Progenitor cell of endocrine pancreas (in vitro differentiated cells): Measurements from ENCODE around the gene GAS7. TPM values are rescaled to one million over a fixed set of nuclear protein-coding genes. Genes with fewer than 3 reads are reported as not detected.

Experiments
- DNase-seq: peaks from one replicate; pipeline ENCODE4 v3.0.0; 2021; ENCODE audit warnings: low spot score; ENCODE audit not compliant: unreplicated experiment
- H3K27ac Mint-ChIP-seq: 2 replicates; pipeline ENCODE4 v1.8.0; 2021; ENCODE audit warnings: mild to moderate bottlenecking, moderate library complexity, mixed read lengths
- H3K27me3 Mint-ChIP-seq: 2 replicates; pipeline ENCODE4 v1.8.0; 2021; ENCODE audit warnings: mixed read lengths
- H3K36me3 Mint-ChIP-seq: 2 replicates; pipeline ENCODE4 v1.8.0; 2022; ENCODE audit warnings: mixed read lengths; ENCODE audit not compliant: insufficient read depth
- H3K4me1 Mint-ChIP-seq: 2 replicates; pipeline ENCODE4 v1.8.0; 2021; ENCODE audit warnings: low read depth, mixed read lengths
- H3K4me3 Mint-ChIP-seq: 2 replicates; pipeline ENCODE4 v1.8.0; 2021; ENCODE audit warnings: low read depth, mild to moderate bottlenecking, moderate library complexity, mixed read lengths
- H3K9me3 Mint-ChIP-seq: 2 replicates; pipeline ENCODE4 v1.8.0; 2021; ENCODE audit warnings: low read depth, mixed read lengths
- CTCF ChIP-seq: fragments of 200-600 bp; sonication (generic); IDR thresholded peaks from one replicate; pipeline ENCODE4 v1.5.0; 2021; ENCODE audit warnings: antibody characterized with exemption, mild to moderate bottlenecking; ENCODE audit not compliant: unreplicated experiment
- total RNA-seq: library from RNA; stranded (reverse); gene quantifications from 2 replicates; pipeline ENCODE4 v1.2.1, GENCODE V29; 2021

Gene GAS7
- total RNA-seq, 1 donor from 2014 or later: 3.4 TPM

DNA sequence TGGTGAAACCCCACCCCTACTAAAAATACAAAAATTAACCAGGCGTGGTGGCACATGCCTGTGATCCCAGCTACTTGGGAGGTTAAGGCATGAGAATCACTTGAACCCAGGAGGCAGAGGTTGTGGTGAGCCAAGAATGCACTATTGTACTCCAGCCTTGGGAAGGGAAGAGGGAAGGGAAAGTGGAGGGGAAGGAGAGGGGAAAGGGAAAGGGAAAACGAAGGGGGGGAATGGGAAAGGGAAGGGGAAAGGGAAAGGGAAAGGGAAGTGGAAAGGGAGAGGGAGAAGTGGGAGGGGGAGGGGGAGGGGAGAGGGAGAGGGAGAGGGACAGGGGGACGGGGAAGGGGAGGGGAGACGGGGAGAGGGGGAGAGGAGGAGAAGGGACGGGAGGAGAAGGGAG, 122.5 kb downstream of the GAS7 start:
- no peak for DNase-seq
- Mint-ChIP-seq H3K27me3 (no peaks in the 10 kb centered on the region), H3K36me3 (peaks cover 2% of the 10 kb centered on the region), H3K9me3 (peaks cover 11% of the 10 kb centered on the region), H3K27ac (no peak overlapping the region), H3K4me3 (no peak overlapping the region), H3K4me1 (peaks cover 7% of the 10 kb centered on the region)
- TF ChIP-seq CTCF: no peak

DNA sequence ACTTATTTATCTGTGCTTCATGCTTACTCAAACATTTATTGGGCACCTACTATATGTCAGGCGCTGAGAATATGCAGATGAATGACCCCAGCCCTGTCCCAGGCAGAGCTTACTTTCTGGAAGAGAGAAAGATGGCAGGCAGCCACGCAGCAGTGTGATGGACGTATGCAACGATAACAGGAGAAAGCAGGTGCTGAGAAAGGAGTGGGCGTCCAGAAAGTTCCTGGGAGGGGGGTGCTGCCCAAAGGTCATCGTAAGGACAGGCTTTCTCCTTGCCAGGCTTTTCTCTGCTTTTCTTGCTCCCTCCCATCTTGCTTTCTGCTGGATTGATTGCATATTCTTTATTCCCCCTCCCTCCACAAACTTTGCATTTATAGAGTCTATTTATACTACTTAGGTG, 124.5 kb downstream of the GAS7 start:
- peaks cover 11% of the 10 kb centered on the region for H3K9me3 Mint-ChIP-seq
- H3K27ac Mint-ChIP-seq: no peak overlapping the region
- H3K36me3 Mint-ChIP-seq: peaks cover 2% of the 10 kb centered on the region
- peaks cover 7% of the 10 kb centered on the region for H3K4me1 Mint-ChIP-seq
- no peaks in the 10 kb centered on the region for H3K27me3 Mint-ChIP-seq
- H3K4me3 Mint-ChIP-seq: no peak overlapping the region
- DNase-seq: no peak
- no peak for TF ChIP-seq CTCF

DNA sequence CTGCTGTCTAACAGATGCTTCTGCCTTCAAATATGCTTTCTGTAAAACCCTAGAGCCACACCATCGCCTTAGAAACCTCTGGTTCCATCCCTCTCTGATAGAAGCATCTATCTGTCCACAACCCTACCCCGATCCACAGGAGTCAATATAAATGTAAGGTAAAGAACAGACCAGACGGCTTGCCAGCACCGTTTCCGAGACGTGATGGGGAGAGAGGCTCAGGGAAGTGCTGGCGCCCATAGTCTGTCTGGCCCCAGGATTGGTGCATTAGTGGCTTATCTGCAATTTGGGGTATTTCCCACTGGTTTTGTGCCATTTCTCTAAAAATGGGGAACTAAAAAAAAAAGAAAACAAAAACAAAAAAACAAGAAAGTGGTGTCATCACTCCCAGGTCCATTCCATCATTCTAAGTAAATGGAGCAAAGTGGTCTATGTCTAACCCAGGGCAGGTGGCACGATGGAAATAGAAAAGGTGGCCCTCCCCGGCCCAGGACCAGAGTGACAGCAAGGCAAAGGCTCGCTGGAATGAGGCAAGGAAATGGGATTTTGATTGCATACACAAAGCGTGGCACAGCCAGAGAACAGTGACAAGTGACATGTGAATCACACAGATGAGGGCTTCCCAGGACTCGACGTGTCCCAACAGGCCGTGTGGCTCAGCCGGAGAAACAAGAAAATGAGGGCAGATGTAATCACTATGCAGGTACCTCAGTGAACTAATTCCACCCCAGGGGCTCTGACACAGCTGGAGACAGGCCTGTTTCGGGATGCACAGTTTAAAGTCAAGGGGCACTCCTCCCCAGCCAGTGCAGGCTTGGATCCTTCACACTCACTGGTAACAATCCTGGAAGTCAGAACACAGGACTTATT, 125.6 kb downstream of the GAS7 start:
- H3K36me3 Mint-ChIP-seq: peaks cover 2% of the 10 kb centered on the region
- DNase-seq: no peak
- peaks cover 7% of the 10 kb centered on the region for H3K4me1 Mint-ChIP-seq
- H3K27ac Mint-ChIP-seq: no peak overlapping the region
- no peak for TF ChIP-seq CTCF
- no peak overlapping the region for H3K4me3 Mint-ChIP-seq
- no peaks in the 10 kb centered on the region for H3K27me3 Mint-ChIP-seq
- H3K9me3 Mint-ChIP-seq: peaks cover 10% of the 10 kb centered on the region

GRCh38 chr17:10072086-10072485, 126.3 kb downstream of the GAS7 start:
- Mint-ChIP-seq H3K9me3 (peaks cover 6% of the 10 kb centered on the region), H3K4me3 (no peak overlapping the region), H3K36me3 (no peaks in the 10 kb centered on the region), H3K4me1 (peaks cover 7% of the 10 kb centered on the region), H3K27ac (no peak overlapping the region), H3K27me3 (no peaks in the 10 kb centered on the region)
- TF ChIP-seq CTCF: no peak
- no peak for DNase-seq

DNA sequence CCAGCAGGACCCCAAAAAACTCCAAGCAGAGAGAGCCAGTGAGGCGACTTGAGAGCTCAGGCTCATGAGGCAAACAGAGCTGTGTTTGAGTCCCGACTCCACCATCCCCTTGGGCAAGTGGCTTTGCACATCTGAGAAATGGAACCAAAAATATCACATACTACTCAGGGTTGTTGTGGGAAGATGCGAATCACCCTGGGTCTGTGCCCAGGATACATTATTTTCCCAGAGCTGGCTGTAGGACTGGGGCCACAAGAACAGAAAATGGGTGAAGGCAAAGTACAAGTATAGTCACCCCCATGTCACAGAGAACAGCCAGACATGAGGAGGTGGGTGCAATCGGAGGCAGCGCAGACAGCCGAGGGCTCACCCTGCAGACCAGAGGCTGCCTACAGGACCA, 127.3 kb downstream of the GAS7 start:
- TF ChIP-seq CTCF: no peak
- H3K4me1 Mint-ChIP-seq: peaks cover 7% of the 10 kb centered on the region
- H3K27ac Mint-ChIP-seq: no peak overlapping the region
- no peaks in the 10 kb centered on the region for H3K27me3 Mint-ChIP-seq
- DNase-seq: no peak
- no peaks in the 10 kb centered on the region for H3K36me3 Mint-ChIP-seq
- no peak overlapping the region for H3K4me3 Mint-ChIP-seq
- H3K9me3 Mint-ChIP-seq: peaks cover 6% of the 10 kb centered on the region
